A549 treated with GW870086 at 1 μM for 4 hours (cell line): ENCODE results near the gene HYDIN. TPM values are rescaled to one million over a fixed set of nuclear protein-coding genes. Genes with fewer than 3 reads are reported as not detected.

ENCODE experiments used
- total RNA-seq: library from RNA; stranded (reverse); fragments of 200-300 nt; extraction: Qiagen RNA extraction; gene quantifications from 5 replicates; pipeline ENCODE4 v1.2.3, GENCODE V29; 2022; ENCODE audit warnings: low read depth

Gene HYDIN
- total RNA-seq: 0.20 to 0.61 TPM (median 0.31 TPM) in 5 replicates

GRCh38 chr16:71230122-71230845, at the start of gene HYDIN:
HYDIN (minus strand) TSS chr16:71230722; CDS start chr16:71186895, 43,827 bp downstream.

GRCh38 chr16:70800781-70801480, 429.6 kb downstream of the HYDIN start, which contains the start of gene VAC14:
VAC14 (minus strand) TSS chr16:70801158; CDS start chr16:70800900, 258 bp downstream.

Other genes with a start within 250 kb of the HYDIN start
- 9.7 to 15.0 TPM (median 13.3 TPM) in 5 replicates for gene CMTR2, start 58.7 kb upstream of the HYDIN start, total RNA-seq
- gene CALB2, start 128.0 kb upstream of the HYDIN start, total RNA-seq: 4.7 to 7.7 TPM (median 5.8 TPM) in 5 replicates
- gene TLE7, start 211.3 kb upstream of the HYDIN start, total RNA-seq: not detected in 5 replicates
- 5.3 to 7.4 TPM (median 6.3 TPM) in 5 replicates for gene ZNF23, start 231.5 kb upstream of the HYDIN start, total RNA-seq